Stimulated activated CD4-positive, alpha-beta T cell treated with anti-CD3 and anti-CD28 coated beads, Interleukin-2, amount 100 ng/mL, for 48 hours (primary cell): ENCODE data around the gene PAM16.
"Not testable (repeated sequence)": the region's sequence is repeated elsewhere in the genome, so short reads cannot be mapped to it uniquely, and the experiment has no call there.

Source experiments
- DNase-seq, 2 donors: peaks; one replicate each; pipeline ENCODE4 v3.0.0-alpha.2; 2020

Gene PAM16

DNA sequence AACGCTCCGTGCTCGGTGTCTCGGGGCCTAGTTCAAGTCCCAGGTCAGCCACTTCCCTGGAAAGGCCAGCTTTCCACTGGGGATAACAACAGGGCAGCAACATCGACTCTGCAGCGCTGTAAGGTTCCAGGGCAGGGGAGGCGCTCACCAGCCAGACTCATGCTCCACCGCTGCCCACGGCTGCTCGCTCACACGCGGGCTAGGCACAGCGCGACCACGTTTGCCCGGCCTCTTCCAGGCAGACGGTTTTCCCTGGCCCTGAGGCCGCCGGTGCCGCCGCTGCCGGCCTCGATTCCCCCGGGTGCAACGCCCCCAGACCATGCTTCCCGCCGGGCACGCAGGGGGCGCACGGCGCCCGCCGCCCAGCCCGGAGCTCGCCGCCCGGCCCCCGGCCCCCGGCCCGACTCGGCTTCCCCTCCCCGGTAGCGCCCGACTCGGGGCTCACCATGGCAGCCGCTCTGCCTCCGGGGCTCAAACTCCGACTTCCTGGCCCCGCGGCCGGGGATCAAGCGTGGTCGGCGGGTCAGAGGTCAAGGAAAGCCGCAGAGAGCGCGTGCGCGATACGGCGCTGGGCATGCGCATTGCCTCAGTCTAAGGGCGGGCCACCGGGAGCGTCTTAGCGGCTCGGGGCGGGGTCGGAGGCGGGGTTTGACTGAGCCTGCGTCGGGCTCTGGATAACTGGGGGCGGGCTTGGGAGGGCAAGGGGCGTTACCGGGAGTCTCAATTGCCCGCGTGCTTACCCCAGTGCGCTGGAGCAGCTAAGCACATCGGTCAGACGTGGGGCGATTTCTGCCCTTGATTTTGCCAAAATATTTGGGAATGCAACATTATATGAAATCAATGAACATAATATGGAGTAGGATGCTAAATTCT lies at the start of gene PAM16:
TSS of gene PAM16 (minus strand) at position 535 of the 873 bp plus-strand sequence. CDS start at position 448, 87 bp downstream.
- DNase-seq: peak; percentile 98 to 99

DNA sequence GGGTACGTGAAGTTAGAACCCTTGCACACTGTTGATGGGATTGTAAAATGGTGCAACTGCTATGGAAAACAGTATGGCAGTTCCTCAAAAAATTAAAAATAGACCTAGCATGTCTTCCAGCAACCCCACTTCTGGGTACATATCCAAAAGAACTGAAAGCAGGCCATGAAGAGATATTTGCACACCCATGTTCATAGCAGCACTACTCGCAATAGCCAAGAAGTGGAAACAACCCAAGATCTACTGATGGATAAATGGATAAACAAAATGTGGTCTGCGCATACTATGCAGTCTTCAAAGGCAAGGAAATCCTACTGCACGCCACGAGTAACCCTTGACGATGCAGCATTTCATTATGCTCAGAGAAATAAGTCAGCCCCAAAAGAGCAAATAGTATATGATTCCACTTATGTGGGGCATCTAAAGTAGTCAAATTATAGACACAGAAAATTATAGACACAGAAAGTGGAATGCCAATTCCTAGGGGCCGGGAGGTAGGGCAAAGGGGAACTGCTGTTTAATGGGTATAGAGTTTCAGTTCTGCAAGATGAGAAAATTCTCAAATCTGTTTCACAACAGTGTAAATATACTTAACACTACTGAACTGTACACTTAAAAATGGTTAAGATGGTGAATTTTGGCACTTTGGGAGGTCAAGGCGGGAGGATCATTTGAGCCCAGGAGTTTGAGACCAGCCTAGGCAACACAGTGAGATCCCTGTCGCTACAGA lies 48.0 kb upstream of the PAM16 start:
- DNase-seq: no peak

DNA sequence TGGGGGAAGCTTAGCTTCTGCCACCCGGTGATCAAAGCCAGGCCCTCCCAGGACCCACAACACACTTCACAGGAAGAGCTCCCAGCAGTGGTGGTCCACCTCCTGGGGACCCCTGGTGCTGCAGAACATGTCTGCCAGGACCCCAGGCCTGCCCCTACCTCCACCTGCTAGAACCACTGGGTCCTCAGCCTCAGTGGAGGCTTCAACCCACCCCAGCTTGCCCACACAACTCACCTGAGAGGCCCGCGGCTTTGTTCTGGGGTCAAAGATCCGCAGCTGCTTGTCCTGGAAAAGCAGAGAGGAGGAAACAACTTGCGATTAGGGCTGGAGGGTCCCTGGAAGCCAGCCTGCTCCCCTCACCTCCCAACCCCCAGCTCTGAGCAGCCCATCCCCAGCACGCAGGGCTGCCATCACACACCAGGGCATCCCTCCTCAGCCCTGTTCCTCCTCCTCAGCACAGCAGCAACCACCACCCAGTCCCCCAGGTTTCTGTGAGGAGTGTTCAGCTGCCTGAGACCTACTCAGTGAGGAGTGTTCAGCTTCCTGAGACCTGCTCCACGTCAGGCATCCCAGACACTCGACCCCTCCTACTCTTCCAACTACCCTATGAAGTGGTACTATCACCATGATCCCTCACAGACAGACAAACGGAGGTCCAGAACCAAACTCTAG lies 44.1 kb upstream of the PAM16 start:
- DNase-seq: no peak

DNA sequence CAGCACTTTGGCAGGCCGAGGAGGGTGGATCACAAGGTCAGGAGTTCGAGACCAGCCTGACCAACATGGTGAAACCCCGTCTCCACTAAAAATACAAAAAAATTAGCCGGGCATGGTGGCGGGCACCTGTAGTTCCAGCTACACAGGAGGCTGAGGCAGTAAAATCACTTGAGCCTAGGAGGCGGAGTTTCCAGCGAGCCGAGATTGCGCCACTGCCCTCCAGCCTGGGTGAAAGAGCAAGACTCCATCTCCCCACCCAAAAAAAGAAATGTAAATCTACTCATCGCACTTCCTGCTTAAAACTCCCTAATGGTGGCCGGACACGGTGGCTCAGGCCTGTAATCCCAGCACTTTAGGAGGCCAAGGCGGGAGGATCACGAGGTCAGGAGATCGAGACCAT lies 42.7 kb upstream of the PAM16 start:
- not testable (repeated sequence) for DNase-seq

DNA sequence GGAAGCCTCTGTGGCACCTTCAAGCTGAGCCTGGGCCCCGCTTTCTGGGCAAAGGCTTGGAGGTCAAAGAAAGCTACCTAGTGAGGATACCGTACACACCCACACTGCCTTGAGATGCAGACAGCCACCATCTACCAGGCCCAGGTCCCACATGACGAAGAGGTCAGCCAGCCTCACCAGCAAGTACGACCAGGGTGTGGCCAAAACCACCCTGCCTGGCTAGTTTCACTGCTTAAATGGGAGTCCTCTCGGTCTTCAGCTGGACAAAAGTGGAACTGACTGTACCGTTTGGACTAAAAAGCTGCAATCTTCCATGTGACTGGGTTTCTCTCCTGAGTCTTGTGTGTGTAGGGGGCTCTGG lies 42.1 kb upstream of the PAM16 start:
- no peak for DNase-seq

DNA sequence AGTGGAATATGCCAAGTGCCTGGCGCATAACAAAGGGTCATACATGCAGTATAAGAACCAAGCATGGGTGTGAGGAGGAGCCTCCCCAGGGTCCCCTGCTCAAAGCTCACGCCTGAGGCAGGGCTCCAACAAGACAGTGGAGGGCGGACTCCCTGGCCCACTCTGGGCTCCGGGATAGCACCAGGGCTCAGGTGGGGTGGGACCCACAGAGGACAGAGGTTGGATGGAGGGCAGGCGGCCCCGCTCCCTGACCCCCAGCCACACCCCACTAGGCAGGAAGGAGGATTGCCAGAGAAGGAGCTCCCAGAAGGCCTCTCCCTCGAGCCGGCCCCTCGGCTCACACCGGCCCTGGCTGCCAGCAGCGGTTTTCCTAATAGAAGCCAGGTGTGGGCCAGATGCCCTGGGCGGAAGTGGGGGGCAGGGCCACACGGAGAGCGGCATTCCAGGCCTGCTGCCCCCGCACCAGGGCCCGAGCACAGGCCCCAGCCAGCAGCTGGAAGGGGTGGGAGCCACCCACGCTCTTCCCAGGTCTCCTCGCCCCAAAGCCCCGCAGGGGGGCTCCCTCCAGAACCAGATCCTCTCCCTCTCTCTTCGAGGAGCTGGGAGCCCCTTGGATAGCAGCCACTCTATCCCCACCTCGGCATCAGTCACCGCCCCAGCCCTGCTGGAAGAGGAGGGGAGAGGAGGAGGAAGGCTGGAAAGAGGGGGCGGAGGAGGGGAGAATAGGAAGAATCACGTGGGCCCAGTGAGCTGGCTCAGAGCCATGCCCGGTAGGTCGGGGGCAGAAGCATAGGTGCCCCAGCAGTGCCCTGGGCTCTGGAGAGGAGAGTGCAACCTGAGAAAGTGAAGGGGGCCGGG lies 41.5 kb upstream of the PAM16 start:
- DNase-seq: no peak

DNA sequence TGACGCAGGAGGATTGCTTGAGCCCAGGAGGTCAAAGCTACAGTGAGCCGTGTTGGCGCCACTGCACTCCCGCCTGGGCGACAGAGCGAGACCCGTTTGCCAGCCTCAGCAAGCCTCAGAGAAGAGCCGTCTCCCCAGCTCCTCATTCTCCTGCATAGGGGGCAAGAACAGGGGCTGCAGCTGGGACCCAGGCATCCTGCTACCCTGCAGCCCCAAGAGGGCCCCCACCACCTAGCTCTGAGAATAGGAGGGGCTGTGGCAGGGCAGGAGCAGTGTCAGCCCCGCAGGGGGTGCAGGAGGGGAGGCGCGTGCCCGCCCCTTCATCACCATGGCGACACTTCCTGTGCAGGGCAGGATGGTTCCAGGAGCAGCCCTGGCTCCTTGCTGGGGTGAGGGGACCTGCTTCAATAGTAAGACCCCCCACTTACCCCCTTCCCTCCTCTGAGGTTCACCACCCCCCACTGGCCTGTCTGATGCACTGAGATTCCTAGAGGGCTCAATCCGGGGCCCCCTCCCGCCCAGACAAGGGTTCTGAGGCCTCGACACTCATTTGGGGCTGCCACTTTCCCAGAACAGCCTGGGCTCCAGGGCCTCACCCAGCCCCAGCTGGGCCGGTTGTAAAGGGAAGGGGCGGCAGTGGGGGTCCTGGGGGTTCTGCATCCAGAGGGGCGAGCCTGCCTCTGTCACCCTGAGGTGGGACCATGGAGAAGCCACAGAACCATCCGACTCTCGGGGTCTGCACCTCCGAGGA lies 40.7 kb upstream of the PAM16 start:
- no peak for DNase-seq

DNA sequence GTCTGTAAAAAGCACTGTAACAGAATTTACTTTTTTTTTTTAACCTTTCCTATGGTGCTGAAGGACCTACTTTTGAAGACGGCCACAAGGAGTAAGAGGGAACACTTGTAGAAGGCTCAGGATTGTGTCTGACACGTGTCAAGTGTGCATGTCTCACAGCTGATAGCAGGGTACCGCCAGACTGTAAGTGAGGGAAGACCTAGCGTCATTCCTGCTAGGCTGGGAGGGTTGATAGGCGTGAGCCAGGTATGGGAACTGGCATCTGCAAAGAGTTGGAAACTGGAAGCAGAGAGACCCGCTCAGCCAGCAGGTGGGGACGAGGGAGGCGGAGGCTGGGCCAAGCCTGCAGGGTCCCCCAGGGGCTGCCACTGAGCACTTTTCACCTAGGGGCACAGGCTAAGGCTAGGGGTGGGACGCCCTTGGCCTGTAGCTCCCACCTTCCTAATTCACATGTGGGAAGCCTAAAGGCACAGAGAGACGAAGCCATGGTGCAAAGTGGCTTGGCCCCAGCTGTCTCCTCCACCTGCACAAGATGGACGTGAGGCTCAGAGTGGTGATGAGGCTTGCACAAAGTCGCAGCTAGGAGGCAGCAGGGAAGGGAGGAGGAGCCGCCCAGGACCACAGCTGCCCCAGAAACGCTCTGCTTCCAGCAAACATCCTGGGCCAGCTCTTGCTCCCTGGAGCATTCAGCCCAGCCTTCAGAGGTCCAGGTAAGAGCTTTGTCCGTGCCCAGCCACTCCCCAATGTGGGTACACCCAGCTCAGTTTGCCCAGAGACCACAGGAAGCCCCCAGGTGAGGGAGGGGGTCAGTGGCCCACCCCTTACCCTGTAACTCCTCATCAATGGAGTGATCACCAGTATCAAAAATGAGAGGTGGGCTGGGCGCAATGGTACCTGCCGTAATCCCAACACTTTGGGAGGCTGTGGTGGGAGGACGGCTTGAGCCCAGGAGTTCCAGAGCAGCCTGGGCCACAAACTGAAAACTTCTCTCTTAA lies 39.4 kb upstream of the PAM16 start:
- DNase-seq: no peak

DNA sequence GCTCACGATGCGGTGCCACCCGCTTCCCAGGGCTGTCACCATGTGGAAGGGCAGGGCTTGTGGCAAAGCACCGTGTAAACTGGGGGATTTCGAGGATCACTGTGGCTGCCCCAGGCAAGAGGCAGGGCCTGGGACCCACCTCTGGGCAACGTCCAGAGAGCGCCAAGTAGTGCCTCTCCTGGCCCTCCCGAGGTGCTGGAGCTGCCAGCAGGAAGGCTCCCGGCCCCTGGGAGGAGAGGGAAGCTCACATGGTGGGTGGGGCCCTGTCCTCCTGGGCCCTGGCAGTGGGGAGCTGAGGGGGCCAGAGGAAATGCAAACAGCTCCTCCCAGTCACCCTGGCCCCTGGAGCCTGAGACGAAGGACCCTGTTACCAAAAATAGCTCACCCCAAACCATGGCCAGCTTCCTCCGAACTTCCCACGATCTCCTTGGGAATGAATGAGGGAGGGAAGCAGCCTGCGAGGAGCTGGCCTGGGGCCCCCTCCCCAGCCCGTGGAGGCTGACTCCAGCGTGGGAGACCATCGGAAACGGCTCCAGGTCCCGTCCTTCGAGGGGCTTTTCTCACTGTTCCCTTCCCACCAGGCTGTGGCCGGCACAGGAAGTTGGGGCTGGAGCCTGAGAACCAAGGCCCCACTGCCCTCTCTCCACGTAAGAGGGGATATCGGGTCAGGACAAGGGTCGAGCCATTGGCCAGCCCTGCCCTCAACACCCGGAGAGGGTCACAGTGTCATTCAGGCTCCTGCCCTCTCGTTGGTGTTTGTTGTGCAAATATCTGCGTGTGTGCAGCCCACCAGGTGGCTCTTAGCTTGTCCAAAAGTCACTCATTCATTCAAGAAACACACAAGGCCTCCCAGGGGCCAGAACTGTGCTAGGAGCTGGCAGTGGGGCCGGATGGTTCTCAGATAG lies 38.2 kb upstream of the PAM16 start:
- no peak for DNase-seq

DNA sequence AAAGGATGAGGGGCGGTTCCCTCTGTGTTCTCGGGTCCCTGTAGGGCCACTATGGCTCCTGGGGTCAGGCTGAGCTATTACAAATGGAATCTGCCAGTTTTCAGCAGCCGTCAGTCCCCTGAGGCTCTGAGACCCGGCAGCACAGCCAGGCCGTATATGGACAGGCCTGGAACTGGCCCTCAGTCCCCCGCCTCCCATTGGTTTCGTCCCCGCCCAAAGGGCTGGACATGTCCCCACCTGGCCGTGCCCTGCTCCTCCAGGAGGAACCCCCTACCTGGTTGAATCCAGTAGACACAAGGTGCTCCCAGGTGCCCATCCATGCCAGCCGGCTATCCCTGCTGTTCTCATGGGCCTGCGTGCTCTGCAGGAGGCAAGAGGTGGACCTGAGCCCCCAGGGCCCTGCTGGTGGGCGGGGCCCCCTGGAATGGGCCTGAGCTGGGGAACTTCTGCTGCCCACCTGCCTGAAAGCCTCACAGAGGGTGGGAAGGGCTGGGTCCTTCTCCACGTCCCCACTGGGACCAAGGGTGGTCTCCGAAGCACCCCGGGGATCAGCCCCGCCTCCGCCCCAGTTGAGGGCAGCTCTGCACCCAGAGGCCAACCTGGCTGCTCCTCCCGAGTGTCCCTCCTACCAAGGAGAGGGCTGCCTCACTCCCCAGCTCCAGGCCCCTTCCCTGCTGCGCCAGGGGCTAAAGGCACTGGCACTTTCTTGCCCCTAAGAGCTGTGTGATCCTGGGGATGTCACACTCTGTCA lies 37.3 kb upstream of the PAM16 start:
- DNase-seq: no peak

DNA sequence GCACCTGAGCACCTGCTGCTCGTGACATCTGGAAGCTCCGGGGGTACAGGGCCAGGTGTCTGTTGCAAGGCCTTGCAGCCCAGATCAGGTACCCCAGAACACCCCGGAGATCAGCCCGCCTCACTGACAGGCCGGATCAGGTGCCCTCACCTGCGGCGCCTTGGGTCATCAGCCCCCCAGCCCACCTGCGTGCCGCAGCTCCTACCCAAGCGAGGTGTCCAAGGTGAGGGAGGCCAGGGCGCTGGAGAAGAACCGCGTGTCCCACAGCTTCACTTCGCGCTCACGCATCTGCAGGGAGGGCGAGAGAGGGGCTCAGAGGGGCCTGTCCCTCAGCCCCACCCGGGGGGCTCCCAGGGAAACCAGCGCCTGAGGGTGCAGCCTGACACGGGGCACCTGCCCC lies 36.7 kb upstream of the PAM16 start:
- DNase-seq: no peak

DNA sequence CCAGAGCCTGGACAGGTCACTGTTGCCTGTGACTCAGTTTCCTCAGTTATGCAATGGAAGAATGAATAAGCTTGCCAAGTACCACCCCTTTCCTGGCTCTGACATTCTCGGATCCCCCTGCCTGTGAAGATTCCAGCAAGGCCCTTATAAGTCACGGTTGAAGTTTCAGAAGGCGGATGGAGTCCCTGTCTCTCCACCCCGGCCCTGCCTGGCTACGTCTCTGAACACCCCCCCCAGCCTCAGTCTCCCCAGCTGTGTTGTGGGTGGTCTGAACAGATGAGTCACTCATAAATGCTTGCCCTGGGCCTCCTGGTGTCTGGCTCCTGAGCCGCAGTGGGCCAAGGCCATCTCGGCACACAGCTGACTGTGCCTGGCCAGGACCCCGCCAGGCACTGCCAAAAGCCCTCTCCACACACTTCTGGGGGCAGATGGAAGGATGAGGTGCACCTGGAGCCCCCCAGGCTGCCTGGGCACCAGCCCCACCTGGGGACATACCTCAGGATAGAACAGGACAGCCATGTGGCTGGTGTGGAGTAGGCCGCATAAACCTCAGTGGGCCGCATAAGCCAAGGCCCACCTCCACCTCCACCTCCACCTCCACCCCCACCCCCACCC lies 35.9 kb upstream of the PAM16 start:
- no peak for DNase-seq

DNA sequence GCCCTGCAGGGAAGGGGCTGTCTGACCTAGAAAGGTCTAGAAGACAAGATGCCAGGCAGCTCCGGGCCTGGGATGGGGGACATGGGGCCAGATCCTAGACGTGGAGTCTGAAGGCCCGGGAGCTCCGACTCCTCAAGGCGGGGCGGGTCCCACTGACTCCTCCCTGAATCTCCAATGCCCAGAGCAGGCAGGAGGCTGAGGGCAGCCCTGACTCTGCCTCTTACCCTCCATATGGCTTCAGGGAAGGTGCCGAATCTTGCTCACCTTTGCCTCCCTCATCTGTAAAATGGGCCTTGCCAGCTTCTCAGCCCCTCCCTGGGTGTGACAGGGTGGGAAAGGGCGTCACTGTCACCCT lies 35.3 kb upstream of the PAM16 start:
- DNase-seq: no peak

DNA sequence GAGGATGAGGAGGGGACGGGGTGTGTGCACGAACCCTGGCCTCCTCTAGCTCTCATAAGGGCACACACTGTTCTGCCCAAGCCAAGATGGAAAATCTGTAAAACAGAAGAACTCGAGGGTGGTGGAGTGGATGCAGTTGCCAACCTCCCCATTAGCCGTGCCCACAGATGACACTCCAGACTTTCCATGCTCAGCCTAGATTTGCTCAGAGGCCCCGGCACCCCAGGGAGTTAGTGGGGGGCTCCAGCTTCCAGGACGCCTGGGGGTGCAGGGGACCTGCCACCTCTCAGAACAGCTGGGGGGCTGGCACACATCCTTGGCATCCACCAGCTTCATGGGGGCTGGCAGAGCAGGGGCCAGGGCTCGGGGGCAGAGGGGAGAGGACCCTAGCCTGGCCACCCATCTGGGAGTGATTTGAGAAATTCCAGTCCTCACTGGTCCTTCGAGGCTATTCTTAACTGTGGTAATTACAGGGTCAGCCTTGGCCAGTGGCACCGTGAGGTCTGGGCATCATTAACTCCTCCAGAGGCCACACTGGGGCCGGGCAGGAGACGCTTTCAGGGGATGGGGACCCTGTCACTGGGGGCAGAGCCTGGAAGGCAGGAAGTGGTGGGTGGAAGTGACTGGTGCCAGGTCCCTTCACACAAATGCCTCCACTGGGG lies 34.8 kb upstream of the PAM16 start:
- no peak for DNase-seq

DNA sequence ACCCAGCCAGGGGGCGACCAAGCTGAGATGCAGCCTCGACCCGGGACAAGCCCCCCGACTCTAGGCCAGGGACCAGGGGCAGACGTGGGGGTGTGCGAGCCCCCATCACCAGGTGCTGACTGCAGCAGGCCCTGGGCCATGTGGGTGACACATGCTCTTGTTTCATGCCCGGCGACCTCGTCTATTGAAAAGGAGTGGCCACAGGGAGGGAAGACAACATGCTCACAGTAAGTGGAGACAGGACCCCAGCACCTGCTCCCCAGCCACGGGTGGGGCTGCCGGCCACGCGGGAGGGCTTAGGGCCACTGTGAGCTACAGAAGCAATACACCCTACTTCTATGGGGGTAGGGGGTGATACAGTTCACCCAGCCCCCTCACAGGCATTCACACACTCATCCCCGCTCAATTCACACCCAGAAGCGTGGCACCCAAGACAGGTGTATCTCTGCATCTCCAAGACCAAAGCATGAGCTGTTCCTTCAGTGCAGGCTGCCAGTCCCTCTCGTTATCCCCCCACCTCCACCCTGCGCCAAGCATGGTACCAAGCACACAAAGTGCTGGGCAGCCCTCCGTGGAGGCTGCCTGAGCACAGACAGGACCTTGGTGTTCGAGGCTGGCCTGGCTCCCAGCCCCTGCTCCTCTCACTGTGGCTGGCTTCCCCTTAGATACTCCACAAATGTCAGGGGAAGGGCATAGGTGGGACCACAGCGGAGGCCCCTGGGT lies 34.1 kb upstream of the PAM16 start:
- no peak for DNase-seq

DNA sequence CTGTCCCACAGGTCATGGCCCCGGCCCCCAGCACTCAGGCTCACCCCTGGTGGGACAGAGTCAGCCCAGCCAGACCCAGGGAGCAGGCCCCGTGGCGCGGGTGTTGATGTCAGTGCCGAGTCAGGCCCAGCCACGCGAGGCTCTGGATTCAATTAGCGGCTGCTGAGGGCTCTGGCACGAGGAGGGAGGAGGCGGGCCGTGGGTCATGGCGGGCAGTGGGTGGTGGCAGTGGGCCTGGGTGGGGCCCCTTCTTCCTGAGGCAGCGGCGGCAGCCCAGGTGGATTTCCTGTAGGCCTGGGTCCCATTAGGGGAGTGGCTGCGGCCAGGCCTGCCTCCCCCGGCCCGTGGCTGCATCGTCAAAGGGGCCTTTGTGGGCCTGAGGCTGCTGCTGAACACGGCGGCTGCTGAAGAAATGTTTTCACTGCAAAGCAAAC lies 33.4 kb upstream of the PAM16 start:
- DNase-seq: no peak
